Heart left ventricle (tissue), 13 donors: ENCODE measurements around the gene BCAS1.

Experiments used
- POLR2A ChIP-seq, 2 donors: fragments of 450-650 bp; IDR thresholded peaks; one replicate each; pipeline ENCODE4 v1.6.1; 2017; ENCODE audit warnings: antibody characterized with exemption in 2 of 2, mild to moderate bottlenecking in 2 of 2, moderate library complexity in 2 of 2
- TF ChIP-seq, protein P1 (sequence below), 12 donors: fragments of 200-600 bp; sonication (generic) in 4 of 12; IDR thresholded peaks; one replicate each; pipeline versions ENCODE4 v1.5.0 to v1.8.0; 2018 to 2022; ENCODE audit warnings: antibody characterized with exemption in 12 of 12, mild to moderate bottlenecking in 5 of 12
- donor health status: ischemic (EF 13 %, LVEDD 7.1; RV severe dilation, severe dysfunction).
- donor health status: DM: no; HTN: yes; CAD: no.
- donor health status: DM: no; HTN: no; CAD: no.
- donor health status: ischemic (EF 25% LVEDD 6.9; RV normal size, moderate dysfunction).
- donor health status: ischemic (EF 25% LVEDD 5.7; RV mildly dilated, moderate dysfunction).
- donor health status: ischemic (EF 35%, LVEDD 5.7; RV mildly dilated, moderate dysfunction).
- donor health status: nonischemic (EF 11% LVEDD 7.7; RV severe dilation, severe dysfunction).
- donor health status: DM: yes; HTN: yes; CAD: no.
- donor health status: PGD.
- donor health status: ischemic (EF 29% LVEDD 5.4; RV normal size, mild dysfunction).
- donor health status: nonischemic (EF 23%, LVEDD 6.1; RV moderate dilation, normal function).

DNA sequence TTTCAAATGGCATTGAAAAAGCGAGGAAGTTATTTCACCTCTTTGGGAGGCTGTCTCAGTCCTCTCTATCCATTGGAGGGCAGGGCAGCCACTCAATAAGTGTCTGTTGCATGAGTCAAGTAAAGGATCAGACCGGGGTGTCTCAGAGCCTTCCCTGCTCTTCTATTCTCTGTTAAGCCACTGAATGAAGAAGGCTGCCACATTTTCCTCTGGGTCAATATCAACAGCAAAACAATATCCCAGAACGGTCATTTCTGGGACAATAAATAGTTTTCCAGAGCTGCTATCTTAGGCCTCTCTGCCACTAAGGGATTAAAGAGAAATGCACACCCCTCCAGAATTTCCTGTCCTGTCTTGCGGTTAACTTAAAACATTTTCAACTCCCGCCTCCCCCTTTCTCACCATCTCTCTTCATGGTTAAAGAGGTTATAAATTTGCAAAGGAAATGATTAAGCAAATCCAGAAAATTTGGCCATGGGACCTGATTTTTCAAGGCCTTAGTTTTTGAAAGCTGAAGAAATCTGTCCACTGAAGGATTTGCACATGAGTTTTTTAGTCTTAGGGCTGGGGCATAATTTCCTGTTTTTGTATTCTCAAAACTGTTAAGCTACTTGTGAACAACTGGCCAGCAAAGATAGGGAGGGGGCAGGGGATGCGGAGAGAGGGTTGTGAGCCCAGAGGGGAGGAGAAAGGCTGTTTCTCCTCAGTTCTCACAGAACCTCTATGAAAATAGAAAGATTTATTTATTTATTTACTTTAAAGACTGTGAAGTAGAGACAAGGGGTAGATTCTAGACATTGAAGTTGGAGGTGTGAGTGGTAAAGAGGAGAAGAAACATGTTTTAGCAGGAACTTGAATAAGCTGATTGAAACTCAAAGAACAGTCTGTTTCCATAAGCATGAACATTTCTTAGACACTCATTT is 135.7 kb downstream of the BCAS1 start:
- TF ChIP-seq, protein P1, sequence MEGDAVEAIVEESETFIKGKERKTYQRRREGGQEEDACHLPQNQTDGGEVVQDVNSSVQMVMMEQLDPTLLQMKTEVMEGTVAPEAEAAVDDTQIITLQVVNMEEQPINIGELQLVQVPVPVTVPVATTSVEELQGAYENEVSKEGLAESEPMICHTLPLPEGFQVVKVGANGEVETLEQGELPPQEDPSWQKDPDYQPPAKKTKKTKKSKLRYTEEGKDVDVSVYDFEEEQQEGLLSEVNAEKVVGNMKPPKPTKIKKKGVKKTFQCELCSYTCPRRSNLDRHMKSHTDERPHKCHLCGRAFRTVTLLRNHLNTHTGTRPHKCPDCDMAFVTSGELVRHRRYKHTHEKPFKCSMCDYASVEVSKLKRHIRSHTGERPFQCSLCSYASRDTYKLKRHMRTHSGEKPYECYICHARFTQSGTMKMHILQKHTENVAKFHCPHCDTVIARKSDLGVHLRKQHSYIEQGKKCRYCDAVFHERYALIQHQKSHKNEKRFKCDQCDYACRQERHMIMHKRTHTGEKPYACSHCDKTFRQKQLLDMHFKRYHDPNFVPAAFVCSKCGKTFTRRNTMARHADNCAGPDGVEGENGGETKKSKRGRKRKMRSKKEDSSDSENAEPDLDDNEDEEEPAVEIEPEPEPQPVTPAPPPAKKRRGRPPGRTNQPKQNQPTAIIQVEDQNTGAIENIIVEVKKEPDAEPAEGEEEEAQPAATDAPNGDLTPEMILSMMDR (IDR thresholded peaks at IDR 0.05), result no peak
- TF ChIP-seq POLR2A (IDR thresholded peaks at IDR 0.05), result no peak
